NCI-H774 (cell line): ENCODE data around the gene FBXL4.

ENCODE experiments used
- DNase-seq: peaks from one replicate; lab custom pipeline; 2025; lab: John Stamatoyannopoulos, UW

FBXL4 gene

GRCh38 chr6:98947411-98948292, at the start of gene FBXL4:
TSS of gene FBXL4 (minus strand) at chr6:98947946. CDS start at chr6:98926988, 20,958 bp downstream.
- DNase-seq = peak; percentile 97

GRCh38 chr6:98995116-98995515, 47.4 kb upstream of the FBXL4 start:
- DNase-seq = no peak

- DNase-seq = no peak
These were observed 44.8 kb upstream of the FBXL4 start for GRCh38 chr6:98992535-98992934.

GRCh38 chr6:98986071-98986615, 38.4 kb upstream of the FBXL4 start:
- no peak for DNase-seq

GRCh38 chr6:98985391-98985790, 37.6 kb upstream of the FBXL4 start:
- DNase-seq = peak; percentile 27

GRCh38 chr6:98984121-98984520, 36.4 kb upstream of the FBXL4 start:
- DNase-seq = no peak

- DNase-seq = no peak
These were observed 33.7 kb upstream of the FBXL4 start for GRCh38 chr6:98981473-98981872.

GRCh38 chr6:98980819-98981218, 33.1 kb upstream of the FBXL4 start:
- DNase-seq = no peak

GRCh38 chr6:98977671-98978292, 30.0 kb upstream of the FBXL4 start:
- peak; percentile 83 for DNase-seq

GRCh38 chr6:98976674-98977385, 29.1 kb upstream of the FBXL4 start:
- DNase-seq = no peak

GRCh38 chr6:98975421-98975820, 27.7 kb upstream of the FBXL4 start:
- no peak for DNase-seq

GRCh38 chr6:98974309-98974708, 26.6 kb upstream of the FBXL4 start:
- no peak for DNase-seq

- DNase-seq = no peak
These were observed 25.8 kb upstream of the FBXL4 start for GRCh38 chr6:98973571-98973970.

- DNase-seq = no peak
These were observed 23.6 kb upstream of the FBXL4 start for GRCh38 chr6:98971303-98971702.

GRCh38 chr6:98970469-98970868, 22.7 kb upstream of the FBXL4 start:
- DNase-seq = no peak

- DNase-seq = no peak
These were observed 19.9 kb upstream of the FBXL4 start for GRCh38 chr6:98967616-98968015.

- DNase-seq = no peak
These were observed 11.9 kb upstream of the FBXL4 start for GRCh38 chr6:98959631-98960030.

GRCh38 chr6:98958776-98959175, 11.0 kb upstream of the FBXL4 start:
- no peak for DNase-seq

GRCh38 chr6:98957450-98957849, 9.7 kb upstream of the FBXL4 start:
- DNase-seq = no peak

- no peak for DNase-seq
These were observed 1.8 kb upstream of the FBXL4 start for GRCh38 chr6:98949589-98949988.

GRCh38 chr6:98946879-98947410, 801 bp downstream of the FBXL4 start:
- peak; percentile 78 for DNase-seq

- DNase-seq = no peak
These were observed 1.4 kb downstream of the FBXL4 start for GRCh38 chr6:98946266-98946878.
